ENCODE data around the gene ENO4. TPM values are rescaled to one million over a fixed set of nuclear protein-coding genes. Genes with fewer than 3 reads are reported as not detected.

ENO4 gene
- total RNA-seq, 1 donor from 2014 or later, result 0.45 TPM

- no peak for DNase-seq (ENCODE audit: low spot score)
Observed at GRCh38 chr10:116829711-116830110, 19.6 kb upstream of the ENO4 start.

GRCh38 chr10:116831086-116831485, 18.2 kb upstream of the ENO4 start:
- DNase-seq (ENCODE audit: low spot score), result no peak

GRCh38 chr10:116831790-116832189, 17.5 kb upstream of the ENO4 start:
- no peak for DNase-seq (ENCODE audit: low spot score)

GRCh38 chr10:116833986-116834985, 15.0 kb upstream of the ENO4 start:
- DNase-seq (ENCODE audit: low spot score), result no peak

GRCh38 chr10:116835658-116836057, 13.6 kb upstream of the ENO4 start:
- DNase-seq (ENCODE audit: low spot score), result no peak

GRCh38 chr10:116836083-116836482, 13.2 kb upstream of the ENO4 start:
- no peak for DNase-seq (ENCODE audit: low spot score)

- DNase-seq (ENCODE audit: low spot score), result no peak
Observed at GRCh38 chr10:116836902-116837523, 12.3 kb upstream of the ENO4 start.

- DNase-seq (ENCODE audit: low spot score), result no peak
Observed at GRCh38 chr10:116838143-116838725, 11.1 kb upstream of the ENO4 start.

GRCh38 chr10:116840389-116841075, 8.8 kb upstream of the ENO4 start:
- no peak for DNase-seq (ENCODE audit: low spot score)

GRCh38 chr10:116845823-116846222, 3.5 kb upstream of the ENO4 start:
- no peak for DNase-seq (ENCODE audit: low spot score)

GRCh38 chr10:116848032-116848943, 1.0 kb upstream of the ENO4 start:
- DNase-seq (ENCODE audit: low spot score), result no peak

GRCh38 chr10:116848944-116849247, 403 bp upstream of the ENO4 start:
- no peak for DNase-seq (ENCODE audit: low spot score)

GRCh38 chr10:116850058-116850611, 836 bp downstream of the ENO4 start:
- no peak for DNase-seq (ENCODE audit: low spot score)

- no peak for DNase-seq (ENCODE audit: low spot score)
Observed at GRCh38 chr10:116852246-116852645, 2.9 kb downstream of the ENO4 start.

- DNase-seq (ENCODE audit: low spot score), result no peak
Observed at GRCh38 chr10:116853287-116853686, 4.0 kb downstream of the ENO4 start.

GRCh38 chr10:116853701-116854100, 4.4 kb downstream of the ENO4 start:
- no peak for DNase-seq (ENCODE audit: low spot score)

- no peak for DNase-seq (ENCODE audit: low spot score)
Observed at GRCh38 chr10:116857156-116857555, 7.9 kb downstream of the ENO4 start.

GRCh38 chr10:116861796-116862195, 12.5 kb downstream of the ENO4 start:
- no peak for DNase-seq (ENCODE audit: low spot score)

- no peak for DNase-seq (ENCODE audit: low spot score)
Observed at GRCh38 chr10:116864436-116864835, 15.1 kb downstream of the ENO4 start.

GRCh38 chr10:116866066-116866465, 16.8 kb downstream of the ENO4 start:
- DNase-seq (ENCODE audit: low spot score), result no peak

All from mesenteric fat pad (tissue), 1 donor.